GM21529 (cell line): ENCODE measurements around the gene COL2A1.
"Not testable (repeated sequence)": the region's sequence is repeated elsewhere in the genome, so short reads cannot be mapped to it uniquely, and the experiment has no call there.

ENCODE experiments used
- ATAC-seq: cut with Tn5 transposase; IDR thresholded peaks from one replicate; pipeline ENCODE4 v1.9.1; 2021; ENCODE audit not compliant: unreplicated experiment

The COL2A1 gene

GRCh38 chr12:47978598-47978873 lies 25.7 kb downstream of the COL2A1 start:
- no peak for ATAC-seq

- ATAC-seq: no peak
Observed at GRCh38 chr12:47977772-47978597, 26.3 kb downstream of the COL2A1 start.

GRCh38 chr12:47977046-47977771 lies 27.1 kb downstream of the COL2A1 start:
- no peak for ATAC-seq

- no peak for ATAC-seq
Observed at GRCh38 chr12:47975816-47976215, 28.5 kb downstream of the COL2A1 start.

- ATAC-seq: no peak
Observed at GRCh38 chr12:47975036-47975620, 29.1 kb downstream of the COL2A1 start.

GRCh38 chr12:47973870-47974269 lies 30.4 kb downstream of the COL2A1 start:
- no peak for ATAC-seq

GRCh38 chr12:47972895-47973294 lies 31.4 kb downstream of the COL2A1 start:
- ATAC-seq: no peak

- ATAC-seq: no peak
Observed at GRCh38 chr12:47970843-47971242, 33.4 kb downstream of the COL2A1 start.

- ATAC-seq: no peak
Observed at GRCh38 chr12:47969845-47970244, 34.4 kb downstream of the COL2A1 start.

- ATAC-seq: no peak
Observed at GRCh38 chr12:47967461-47968321, 36.6 kb downstream of the COL2A1 start.

GRCh38 chr12:47965581-47965980 lies 38.7 kb downstream of the COL2A1 start:
- no peak for ATAC-seq

GRCh38 chr12:47964106-47964728 lies 40.1 kb downstream of the COL2A1 start:
- ATAC-seq: no peak

- peak; percentile 91 for ATAC-seq
Observed at GRCh38 chr12:47963340-47964040, 40.8 kb downstream of the COL2A1 start, which contains the start of gene TMEM106C. TMEM106C (plus strand) TSS chr12:47963596; CDS start chr12:47964237, 641 bp downstream.

- no peak for ATAC-seq
Observed at GRCh38 chr12:47962198-47962597, 42.1 kb downstream of the COL2A1 start.

GRCh38 chr12:47957671-47958070 lies 46.6 kb downstream of the COL2A1 start:
- not testable (repeated sequence) for ATAC-seq

- no peak for ATAC-seq
Observed at GRCh38 chr12:47955059-47955458, 49.2 kb downstream of the COL2A1 start.

GRCh38 chr12:47954467-47955045 lies 49.7 kb downstream of the COL2A1 start:
- no peak for ATAC-seq

GRCh38 chr12:47954058-47954457 lies 50.2 kb downstream of the COL2A1 start:
- no peak for ATAC-seq

- ATAC-seq: no peak
Observed at GRCh38 chr12:47950856-47951468, 53.3 kb downstream of the COL2A1 start.
